ENCODE measurements around the gene RAB21.

DNA sequence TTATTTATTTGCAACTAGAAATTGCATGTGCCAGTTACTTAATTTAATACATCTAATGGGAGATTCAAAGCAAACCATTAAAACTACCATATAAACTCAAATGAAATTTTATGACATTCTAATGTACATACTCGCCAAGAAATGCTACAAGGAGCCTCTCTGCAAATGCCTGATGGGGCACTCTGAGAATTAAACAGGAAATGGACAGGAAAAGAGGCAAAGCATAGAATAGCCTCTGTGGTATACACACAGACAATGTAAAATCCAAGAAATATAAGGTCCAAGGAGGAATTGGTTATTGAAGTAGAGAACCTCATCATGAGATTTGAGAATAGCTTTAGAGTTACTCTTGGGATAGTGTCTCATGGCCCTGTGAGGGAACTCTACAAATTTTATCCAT is 41.2 kb downstream of the RAB21 start:
- TF ChIP-seq CTCF (IDR thresholded peaks at IDR 0.05) (no peak), ZFX (IDR thresholded peaks at IDR 0.05; ENCODE audit: borderline replicate concordance) (no peak)

All from 22Rv1 (cell line).